HG03135 (cell line): ENCODE measurements around the gene LMLN.
"Not testable (repeated sequence)": the region's sequence is repeated elsewhere in the genome, so short reads cannot be mapped to it uniquely, and the experiment has no call there.

Experiments used
- ATAC-seq: cut with Tn5 transposase; IDR thresholded peaks from one replicate; pipeline ENCODE4 v1.9.1; 2021; ENCODE audit warnings: mild to moderate bottlenecking, moderate library complexity; ENCODE audit not compliant: unreplicated experiment

Gene LMLN

DNA sequence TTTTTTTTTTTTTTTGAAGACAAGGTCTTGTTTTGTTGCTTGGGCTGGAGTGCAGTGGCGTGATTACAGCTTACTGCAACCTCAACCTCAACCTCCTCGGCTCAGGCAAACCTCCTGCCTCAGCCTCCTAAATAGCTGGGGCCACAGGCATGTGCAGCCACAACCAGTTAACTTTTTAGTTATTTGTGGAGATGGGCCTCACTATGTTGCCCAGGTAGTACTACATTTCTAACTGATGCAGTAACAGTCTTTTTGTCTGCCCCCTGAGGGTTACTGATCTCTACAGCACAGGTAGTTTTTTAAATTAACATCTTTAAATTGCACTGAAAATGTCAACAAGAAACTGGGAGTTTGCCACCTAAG is 3.4 kb upstream of the LMLN start:
- ATAC-seq, result no peak

DNA sequence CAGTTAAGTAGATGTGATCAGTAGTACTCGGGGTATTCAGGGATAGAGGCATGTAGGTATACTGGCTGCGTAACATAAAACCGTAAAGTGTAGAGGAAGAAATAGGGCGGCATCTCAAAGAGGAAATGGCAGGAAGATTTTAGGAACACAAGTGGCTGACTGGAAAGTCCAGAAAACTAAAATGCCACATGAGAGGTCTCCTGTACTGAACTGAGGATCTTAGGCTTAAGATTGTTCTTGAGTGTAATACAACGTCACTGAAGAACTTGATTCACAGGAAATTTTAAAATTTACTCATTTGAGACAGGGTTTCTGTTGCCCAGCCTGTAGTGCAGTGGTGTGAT is 2.3 kb upstream of the LMLN start:
- ATAC-seq, result no peak

DNA sequence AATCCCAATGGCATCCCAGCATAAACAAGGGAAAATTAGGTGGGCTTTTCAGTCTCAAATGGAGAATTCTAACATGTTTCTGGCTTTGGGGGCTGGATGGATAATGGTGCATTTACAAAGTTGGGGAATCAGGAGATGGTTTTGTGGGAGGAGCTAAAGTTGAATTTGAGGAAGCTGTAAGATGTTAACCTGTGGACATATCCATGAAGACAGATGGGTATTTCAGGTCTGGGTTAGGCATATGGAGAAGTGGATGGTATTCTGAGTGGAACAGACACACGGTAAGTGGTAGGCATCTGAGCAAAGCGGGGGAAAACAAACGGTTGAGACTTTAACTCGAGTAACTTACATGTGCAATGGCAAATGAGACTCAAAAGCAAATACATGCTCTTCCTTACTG is 1.7 kb upstream of the LMLN start:
- ATAC-seq, result no peak

DNA sequence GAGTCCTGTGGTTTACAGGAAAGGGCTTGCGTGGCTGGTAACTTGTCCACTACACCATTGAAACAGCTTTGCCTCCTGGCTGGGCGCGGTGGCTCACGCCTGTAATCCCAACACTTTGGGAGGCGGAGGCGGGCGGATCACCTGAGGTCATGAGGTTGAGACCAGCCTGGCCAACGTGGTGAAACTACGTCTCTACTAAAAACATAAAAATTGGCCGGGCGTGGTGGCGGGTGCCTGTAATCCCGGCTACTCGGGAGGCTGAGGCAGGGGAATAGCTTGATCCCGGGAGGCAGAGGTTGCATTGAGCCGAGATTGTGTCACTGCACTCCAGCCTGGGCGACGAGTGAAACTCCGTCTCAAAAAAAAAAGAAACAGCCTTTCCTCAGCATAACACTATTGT is 1.2 kb upstream of the LMLN start:
- ATAC-seq, result not testable (repeated sequence)

DNA sequence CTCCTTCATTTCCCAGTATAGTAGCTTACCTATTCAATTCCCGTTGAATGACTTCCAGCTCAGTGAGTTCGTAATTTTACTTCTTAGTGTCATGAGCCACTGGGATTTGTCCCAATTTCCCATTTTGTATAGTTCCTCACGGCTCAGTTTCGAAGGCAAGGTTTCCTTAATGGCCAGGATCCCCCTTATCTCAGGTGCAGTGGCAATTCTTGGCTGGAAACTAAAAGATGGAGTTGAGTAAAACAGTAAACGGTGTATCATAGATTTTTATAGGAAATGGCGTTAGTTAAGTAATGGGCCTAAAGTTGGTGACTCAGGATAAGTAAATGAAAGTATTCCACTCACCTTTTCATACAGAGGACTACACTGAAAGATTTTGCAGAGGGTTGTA is 522 bp upstream of the LMLN start:
- no peak for ATAC-seq

DNA sequence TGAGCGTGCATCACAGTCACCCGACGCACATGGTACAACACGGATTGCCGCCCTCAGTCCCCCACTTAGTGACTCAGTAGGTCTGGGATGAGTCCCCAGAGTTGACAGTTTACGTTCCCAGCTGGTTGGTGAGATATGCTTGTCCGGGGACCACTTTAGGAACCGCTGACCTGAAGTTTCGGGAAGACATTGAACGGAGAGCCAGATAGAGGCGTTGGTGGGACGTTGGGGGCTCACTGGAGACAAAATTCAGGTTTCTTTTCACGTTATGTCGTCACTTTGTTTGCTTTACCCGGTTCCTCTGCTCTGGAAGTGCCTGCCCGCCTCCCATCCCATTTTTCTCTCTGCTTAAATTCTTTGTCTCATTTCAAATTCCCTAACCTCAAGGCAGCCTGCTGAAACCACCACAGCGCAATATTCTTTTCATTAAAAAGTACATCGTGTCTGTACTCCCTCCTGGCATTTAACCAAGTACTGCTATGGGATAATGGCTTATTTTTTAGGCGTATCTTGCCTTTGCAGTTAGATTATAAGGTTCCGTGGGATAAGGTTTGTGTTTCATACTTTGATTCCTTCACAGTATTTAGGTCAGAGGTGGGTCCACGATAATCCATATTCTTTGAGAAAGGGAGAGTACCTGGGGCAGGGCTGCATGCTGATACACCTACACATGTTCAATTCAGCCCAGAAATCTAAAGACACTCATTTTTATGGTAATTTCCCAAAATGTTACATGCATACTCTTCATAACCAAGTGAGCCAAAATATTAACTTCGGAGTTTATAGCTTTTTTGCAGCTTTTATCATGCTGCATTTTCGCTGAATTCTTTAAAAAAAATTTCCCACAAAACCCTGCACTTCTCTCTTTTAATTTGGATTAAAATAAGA is 921 bp downstream of the LMLN start:
- ATAC-seq, result no peak

DNA sequence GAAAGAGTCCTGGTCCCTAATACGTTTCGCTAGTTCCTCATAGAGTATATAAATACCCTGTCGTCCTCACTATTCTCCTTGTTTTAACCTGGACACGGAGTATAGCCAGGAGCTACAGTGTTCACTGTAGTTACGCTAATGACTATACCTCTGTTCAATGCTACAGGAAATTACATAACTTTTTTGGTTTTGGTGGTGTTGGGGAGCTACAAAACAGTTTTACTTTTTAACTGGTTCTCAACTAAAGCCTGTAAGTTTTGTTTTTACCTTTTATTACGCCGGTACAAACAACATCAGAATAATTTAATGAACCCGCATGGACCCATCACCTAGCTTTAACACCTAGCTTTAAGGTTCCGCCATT is 1.5 kb downstream of the LMLN start:
- ATAC-seq, result no peak

DNA sequence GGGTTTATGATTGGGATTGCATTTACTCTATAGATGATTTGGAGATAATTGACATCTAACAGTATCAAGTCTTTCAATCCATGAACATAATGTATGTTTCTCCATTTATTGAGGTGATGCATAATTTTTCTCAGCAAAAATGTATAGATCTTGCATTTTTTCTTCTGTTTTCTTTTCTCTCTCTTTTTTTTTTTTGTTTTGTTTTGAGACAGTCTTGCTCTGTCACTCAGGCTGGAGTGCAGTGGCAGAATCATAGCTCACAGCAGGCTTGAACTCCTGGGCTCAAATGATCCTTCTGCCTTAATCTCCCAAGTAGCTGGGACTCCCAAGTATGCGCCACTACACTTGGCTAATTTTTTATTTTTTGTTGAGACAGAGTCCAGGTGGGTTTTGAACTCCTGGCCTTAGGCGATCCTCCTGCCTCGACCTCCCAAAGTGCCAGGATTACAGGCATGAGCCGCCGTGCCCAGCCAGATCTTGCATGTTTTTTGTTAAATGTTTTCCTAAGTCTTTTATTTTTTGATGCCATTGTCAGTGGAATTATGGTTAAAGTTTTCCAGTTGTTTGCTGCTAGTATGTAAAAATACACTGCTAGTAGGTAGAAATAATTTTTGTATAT is 3.1 kb downstream of the LMLN start:
- no peak for ATAC-seq

DNA sequence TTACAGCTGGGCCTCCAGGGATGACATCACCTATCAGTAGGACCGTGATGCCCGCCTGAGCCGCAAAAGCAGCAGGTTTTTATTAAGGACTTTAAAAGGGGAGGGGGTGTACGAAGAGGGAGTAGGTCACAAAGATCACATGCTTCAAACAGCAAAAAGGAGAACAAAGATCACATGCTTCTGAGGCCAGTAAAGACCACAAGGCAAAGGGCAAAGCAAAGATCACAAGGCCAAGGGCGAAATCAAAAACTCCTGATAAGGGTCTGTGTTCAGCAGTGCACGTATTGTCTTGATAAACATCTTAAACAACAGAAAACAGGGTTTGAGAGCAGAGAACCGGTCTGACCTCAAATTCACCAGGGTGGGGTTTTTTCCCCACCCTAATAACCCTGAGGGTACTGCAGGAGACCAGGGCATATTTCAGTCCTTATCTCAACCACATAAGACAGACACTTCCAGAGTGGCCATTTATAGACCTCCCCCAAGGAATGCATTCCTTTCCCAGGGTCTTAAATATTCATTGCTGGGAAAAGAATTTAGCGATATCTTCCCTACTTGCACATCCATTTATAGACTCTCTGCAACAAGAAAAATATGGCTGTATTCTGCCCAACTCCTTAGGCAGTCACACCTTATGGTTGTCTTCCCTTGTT is 7.4 kb downstream of the LMLN start:
- ATAC-seq, result not testable (repeated sequence)

DNA sequence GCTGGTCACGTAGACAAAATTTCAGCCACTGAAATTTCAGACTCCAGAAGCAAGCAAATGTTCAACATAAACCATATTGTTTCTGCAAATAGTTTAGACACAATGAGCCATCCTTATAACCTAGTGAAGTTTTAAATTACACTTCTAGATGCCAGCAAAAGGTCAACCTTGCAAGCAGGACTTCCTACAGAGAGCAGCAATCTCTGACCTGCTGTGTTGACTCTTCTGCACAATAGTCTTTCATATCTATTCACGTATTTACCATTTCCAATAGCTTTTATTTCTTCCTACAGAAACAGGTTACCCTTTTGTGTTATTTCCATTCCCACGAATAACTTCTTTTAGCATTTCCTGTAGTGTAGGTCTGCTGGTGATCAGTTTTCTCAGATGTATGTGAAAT is 10.6 kb downstream of the LMLN start:
- no peak for ATAC-seq

DNA sequence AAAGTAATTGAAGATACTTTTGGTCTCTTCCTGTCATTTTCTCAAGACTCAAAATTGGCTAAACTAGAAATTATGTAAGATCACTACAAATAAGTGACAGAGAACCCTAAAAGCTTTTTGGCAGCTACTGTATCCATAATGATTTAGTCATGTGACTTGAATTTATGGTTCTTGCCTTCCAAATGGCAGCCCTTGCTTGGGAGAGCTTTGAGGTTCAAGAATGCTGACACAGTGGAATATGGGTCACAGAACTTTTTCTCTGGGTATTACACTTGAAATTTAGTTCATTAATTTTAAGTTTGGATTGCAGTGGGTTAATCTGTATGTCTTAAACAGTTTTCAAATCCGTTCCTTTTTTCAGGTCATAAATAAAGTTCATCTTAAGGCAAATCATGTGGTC is 14.0 kb downstream of the LMLN start:
- ATAC-seq, result no peak

DNA sequence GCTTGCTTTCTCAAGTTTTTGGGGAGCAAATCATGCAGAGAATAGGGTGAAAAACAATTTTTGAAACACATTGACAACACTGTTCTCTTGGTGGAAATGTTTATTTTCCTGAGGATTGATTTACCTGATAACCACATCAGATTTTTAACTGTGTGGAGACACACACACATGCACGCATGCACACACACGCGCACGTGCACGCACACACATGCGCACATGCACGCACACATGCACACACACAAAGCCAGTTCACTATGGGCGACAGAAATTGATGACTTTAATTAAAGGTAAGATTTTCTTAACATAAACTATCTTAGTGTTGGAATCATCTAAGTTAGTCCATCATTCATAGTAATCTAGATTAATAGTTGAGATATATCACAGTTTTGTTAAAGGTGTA is 15.3 kb downstream of the LMLN start:
- no peak for ATAC-seq

DNA sequence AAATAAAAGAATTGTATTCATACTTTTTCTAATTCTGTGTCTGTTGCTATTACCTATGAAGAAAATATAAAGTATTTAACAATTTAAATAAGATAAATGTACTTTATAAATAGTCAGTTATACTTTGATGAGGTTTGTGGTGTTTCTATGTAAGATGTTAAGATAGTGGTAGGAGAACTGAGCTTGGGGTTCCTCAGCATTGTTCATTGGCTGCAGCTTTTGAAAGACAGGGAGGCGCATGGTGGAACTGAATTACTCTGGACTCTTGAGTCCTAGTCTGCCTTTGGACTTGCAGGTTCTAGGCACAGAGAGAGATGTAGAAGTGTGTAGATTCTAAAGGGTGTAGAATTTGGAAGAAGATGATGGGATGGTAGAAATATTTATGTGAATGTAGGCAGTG is 23.1 kb downstream of the LMLN start:
- no peak for ATAC-seq

DNA sequence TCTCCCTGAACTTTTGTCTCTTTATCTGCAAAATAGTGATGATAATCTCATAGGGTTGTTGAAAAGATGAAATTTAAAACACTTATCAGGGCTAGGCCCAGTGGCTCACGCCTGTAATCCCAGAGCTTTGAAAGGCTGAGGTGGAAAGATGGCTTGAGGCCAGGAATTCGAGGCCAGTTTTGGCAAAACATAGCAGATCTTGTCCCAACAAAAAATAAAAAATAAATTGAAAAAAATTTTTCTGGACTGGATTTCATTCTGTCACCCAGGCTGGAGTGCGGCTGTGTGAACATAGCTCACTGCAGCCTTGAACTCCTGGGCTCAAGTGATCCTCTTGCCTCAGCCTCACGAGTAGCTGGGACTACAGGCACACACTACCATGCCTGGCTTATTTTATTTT is 29.6 kb downstream of the LMLN start:
- ATAC-seq, result no peak

DNA sequence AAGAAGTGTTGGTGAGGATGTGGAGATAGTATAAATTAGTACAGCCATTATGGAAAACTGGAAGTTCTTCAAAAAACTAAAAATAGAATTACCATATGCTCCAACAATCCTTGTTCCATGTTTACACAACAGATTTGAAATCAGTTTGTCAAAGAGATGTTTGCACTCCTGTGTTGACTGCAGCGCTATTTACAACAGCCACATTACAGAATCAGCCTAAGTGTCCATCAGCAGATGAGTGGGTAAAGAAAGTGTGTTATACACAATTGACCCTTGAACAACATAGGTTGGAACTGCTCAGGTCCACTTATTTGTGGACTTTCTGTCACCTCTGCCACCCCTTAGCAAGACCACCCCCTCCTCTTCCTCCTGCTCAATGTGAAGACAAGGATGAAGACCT is 34.7 kb downstream of the LMLN start:
- ATAC-seq, result no peak

DNA sequence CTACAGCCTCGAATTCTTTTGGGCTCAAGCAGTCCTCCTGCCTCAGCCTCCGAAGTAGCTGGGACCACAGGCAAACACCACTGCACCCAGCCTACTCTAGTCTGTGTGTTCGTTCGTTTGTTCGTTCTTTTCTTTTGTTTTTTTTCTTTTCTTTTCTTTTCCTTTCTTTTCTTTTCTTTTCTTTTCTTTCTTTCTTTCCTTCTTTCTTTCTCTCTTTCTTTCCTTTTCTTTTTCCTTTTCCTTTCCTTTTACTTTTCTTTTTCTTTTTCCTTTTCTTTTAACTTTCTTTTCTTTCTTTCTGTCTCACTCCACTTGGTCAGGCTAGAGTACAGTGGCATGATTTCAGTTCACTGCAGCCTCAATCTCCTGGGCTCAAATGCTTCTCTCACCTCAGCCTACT is 36.8 kb downstream of the LMLN start:
- ATAC-seq, result no peak

DNA sequence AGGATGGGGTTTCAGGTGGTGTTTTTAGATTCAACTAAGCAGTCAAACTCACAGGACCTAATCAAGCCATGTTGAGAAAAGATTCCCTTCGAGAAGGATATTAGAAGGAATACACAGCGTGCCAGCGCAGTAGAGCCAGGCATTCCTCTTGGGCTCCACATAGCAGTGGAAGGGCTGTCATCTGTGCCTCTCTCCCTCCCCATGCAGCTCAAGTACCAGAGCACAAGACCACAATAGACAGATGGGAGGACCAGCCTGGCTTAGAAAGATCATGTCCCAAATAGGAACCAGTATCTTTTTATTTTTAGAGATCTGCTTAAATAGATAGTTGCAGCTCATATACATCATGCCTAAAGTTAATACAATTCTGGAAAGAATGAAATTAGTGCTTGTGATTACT is 37.9 kb downstream of the LMLN start:
- no peak for ATAC-seq

DNA sequence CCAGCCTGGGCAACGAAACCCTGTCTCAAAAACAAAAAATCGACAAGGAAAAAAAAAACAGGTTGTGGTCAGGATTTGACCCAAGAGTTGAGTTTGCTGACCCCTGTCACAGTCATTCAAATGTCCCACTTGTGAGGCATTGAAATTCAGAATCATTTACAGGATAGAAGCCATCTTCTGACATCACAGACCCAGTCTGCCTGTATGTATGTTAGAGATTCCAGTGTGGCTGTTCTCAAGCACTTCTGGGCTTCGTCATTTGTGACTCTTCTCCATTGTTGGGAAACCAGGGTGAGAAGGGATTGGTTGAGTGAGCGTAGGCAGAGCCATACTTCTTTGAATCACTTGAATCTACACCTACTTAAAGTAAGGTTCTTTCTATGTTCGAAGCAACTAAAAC is 57.1 kb downstream of the LMLN start:
- ATAC-seq, result no peak

DNA sequence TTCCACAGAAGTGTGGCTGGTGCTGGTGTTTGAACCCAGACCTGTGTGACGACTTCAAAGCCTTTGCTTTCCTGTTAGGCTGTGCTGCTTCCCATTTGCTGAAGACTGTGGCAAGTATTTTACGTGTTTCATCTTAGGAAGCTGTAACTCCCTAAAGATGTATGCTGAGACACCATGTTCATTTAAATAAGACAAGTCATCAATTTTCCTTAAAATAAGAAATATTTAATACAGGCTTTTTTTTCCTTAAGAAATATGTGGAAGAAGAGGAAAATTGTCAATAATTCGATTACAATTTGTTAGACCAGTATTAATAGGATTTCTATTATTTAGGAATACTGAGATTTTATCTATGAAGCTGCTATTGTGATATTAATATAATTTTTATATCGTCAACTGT is 58.4 kb downstream of the LMLN start:
- ATAC-seq, result no peak

DNA sequence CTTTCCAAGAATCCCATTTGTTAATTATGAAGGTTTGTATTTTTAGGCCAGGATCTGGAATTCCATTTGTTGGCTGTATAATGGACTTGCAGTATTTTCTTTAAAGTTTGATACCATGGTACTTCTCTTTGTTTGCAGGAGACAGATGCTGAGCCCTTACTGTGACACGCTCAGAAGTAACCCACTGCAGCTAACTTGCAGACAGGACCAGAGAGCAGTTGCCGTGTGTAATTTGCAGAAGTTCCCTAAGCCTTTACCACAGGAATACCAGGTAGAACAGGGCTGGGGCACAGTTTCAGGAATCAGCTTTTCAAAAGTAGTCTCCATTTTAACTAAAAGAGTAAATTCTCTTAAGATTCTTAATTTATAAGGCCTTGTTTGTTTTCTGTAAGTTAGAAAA is 59.1 kb downstream of the LMLN start:
- no peak for ATAC-seq

DNA sequence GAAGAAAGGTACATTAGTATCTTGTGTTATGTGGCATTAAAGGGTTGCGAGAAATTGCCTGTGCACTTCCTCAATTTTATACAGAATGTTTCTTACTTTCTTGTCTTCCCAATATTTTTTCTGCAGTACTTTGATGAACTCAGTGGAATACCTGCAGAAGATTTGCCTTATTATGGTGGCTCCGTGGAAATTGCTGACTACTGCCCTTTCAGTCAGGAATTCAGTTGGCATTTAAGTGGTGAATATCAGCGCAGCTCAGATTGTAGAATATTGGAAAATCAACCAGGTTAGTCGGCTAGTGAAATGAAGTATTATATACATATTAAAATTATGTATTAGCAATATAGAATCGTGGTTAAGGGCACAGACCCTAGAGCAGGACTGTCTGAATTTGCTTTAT is 61.3 kb downstream of the LMLN start:
- ATAC-seq, result no peak

DNA sequence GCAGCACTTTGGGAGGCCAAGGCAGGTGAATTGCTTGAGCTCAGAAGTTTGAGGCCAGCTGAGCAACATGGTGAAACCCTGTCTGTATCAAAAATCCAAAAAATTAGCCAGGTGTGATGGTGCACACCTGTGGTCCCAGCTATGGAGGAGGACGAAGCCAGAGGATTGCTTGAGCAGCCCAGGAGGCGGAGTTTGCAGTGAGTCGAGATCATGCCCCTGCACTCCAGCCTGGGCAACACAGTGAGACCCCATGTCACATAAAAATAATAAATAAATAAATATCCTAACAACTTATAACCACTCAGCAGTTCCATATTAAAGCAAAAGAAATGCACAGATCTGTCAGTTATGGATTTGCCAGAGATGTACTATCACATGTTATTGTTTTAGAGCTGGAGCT is 62.6 kb downstream of the LMLN start:
- ATAC-seq, result no peak

DNA sequence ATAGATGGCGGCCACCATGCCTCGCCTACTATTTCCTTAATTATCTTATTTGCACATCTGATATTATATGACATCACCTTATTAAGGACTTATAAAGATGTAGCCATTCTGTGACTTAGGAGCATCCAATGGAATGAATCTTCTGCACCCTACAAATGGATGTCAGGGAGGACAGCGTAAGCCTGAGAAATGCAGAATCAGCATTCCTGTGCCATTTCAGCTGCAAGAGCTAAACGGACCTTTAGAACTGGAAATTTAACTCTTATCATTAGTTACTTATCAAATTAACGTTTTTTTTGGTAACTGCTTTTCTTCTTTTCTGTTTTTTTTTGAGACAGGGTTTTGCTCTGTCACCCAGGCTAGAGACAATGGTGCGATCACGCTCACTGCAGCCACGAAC is 65.6 kb downstream of the LMLN start:
- ATAC-seq, result no peak
